ENCODE measurements around the gene KRTAP5-3. TPM values are rescaled to one million over a fixed set of nuclear protein-coding genes. Genes with fewer than 3 reads are reported as not detected.

The KRTAP5-3 gene
- total RNA-seq, 2 experiments from 2014 or later, result not detected

DNA sequence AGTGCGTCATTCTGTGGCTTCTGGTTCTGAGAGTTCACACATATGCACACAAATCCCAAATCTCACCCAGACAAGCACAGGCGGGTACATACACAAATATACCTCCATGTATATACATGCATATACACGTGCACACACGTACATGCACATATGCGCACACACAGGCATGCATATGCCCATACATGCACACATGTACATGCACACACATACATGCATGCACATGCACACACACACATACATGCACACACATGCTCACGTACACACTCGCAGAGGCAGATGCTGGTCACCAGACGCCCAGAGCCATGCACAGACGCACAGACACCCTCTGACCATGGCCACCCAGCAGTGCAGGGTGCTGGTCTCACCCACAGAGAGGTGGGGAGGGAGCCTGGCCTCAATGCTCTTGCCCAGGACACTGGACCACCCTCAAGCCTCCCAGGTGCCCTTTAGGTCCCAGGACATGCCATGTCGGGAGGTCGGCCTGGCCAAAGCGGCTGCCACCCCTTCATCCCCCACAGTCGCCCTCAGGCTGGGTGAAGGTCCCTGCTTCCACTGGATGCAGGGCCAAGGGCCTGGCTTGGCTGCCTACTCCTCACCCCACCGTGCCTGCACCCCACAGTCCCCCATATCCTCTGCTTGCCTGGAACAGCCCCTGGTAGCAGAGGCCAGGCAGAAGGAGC, 45.7 kb downstream of the KRTAP5-3 start:
- no peak overlapping the region for H3K27ac Mint-ChIP-seq
- CTCF ChIA-PET, result interaction anchor here (1.1 kb wide), 1 partner anchor 12 kb away, joined by 6 read pairs; no protein-coding TSS in a partner anchor
- no peak for DNase-seq
- H3K4me3 Mint-ChIP-seq, result no peak overlapping the region
- no peaks in the 10 kb centered on the region for H3K27me3 Mint-ChIP-seq
- no peaks in the 10 kb centered on the region for H3K4me1 Mint-ChIP-seq
- POLR2A ChIA-PET, result no interaction called here
- no peaks in the 10 kb centered on the region for H3K9me3 Mint-ChIP-seq
- no peaks in the 10 kb centered on the region for H3K36me3 Mint-ChIP-seq (ENCODE audit: low read depth)

DNA sequence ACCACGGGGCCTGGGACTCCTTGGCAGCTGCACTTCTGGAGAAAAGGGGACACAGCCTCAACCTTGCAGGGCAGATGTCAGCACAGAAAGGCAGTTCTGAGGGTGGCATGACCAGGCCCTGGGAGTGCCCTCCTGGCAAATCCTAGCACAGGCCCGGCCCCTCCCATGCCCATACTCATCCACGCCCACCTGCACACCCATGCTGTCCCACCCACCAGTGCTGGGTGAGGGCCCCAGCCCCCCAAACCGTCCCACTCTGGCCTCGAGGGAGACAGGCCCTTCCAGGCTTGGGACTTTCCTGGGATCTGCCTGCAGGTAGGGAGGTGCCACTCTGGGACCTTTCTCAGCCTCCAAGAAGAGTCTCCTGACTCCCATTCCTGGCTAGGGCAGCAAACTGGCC, 46.3 kb downstream of the KRTAP5-3 start:
- Mint-ChIP-seq H3K9me3 (no peaks in the 10 kb centered on the region), H3K27me3 (no peaks in the 10 kb centered on the region), H3K27ac (no peak overlapping the region), H3K36me3 (ENCODE audit: low read depth) (no peaks in the 10 kb centered on the region), H3K4me3 (no peak overlapping the region), H3K4me1 (no peaks in the 10 kb centered on the region)
- no peak for DNase-seq
- ChIA-PET POLR2A (no interaction called here), CTCF (no interaction called here)

DNA sequence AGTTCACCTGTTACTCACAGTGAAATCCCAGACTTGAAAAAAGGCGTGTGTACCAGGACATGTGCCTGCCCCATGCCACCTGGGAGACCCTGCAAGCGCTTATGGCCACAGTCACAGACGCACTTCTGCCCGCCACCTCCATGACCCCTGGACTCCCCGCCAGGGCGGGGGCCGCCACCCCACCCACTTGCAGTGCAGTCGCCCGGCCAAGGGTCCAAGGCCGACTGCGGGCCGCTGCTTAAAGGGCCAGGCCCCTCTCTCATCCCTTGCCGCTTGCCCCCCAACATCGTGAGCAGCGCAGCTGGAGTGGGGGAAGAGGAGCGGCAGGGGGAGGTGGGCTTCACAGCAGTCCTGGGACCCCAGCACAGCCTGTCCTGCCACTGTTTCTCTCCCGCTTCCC, 47.0 kb downstream of the KRTAP5-3 start:
- DNase-seq, result no peak
- Mint-ChIP-seq H3K4me1 (no peaks in the 10 kb centered on the region), H3K4me3 (no peak overlapping the region), H3K9me3 (no peaks in the 10 kb centered on the region), H3K27me3 (no peaks in the 10 kb centered on the region), H3K27ac (no peak overlapping the region), H3K36me3 (ENCODE audit: low read depth) (no peaks in the 10 kb centered on the region)
- ChIA-PET POLR2A (no interaction called here), CTCF (no interaction called here)

DNA sequence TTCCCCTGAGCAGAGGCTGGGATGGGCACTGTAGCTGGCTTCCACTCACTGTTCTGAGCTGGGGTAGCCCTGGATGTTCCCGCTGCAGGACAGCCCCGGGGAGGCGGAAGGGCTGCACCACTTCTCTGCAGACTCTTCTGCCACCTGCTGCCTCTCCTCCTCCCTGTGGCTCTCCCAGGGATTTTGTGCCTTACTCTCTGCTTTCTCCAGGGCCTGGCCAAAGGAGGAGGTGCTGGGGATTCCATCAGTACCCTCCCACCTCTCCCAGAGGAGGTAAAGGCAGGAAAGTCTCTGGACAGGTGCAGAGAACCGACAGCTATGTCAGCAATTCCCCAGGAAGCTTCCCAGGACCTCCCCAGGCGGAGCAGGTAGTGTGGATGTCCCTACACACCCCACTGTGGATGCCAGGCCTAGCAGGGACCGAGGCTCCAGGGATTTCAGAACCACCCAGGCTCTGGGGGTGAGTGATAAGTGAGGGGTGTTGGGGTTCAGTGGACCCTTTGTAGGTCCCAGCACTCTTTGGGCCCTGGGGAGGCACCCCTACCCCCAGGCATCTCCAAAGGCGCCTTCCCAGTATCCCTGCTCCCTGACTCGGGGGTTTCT, 47.5 kb downstream of the KRTAP5-3 start:
- H3K9me3 Mint-ChIP-seq, result no peaks in the 10 kb centered on the region
- H3K36me3 Mint-ChIP-seq (ENCODE audit: low read depth), result no peaks in the 10 kb centered on the region
- no peaks in the 10 kb centered on the region for H3K27me3 Mint-ChIP-seq
- POLR2A ChIA-PET, result no interaction called here
- CTCF ChIA-PET, result interaction anchor here (1.0 kb wide), 1 partner anchor 14 kb away, joined by 3 read pairs; no protein-coding TSS in a partner anchor
- no peak overlapping the region for H3K4me3 Mint-ChIP-seq
- DNase-seq, result no peak
- H3K4me1 Mint-ChIP-seq, result no peaks in the 10 kb centered on the region
- H3K27ac Mint-ChIP-seq, result no peak overlapping the region

DNA sequence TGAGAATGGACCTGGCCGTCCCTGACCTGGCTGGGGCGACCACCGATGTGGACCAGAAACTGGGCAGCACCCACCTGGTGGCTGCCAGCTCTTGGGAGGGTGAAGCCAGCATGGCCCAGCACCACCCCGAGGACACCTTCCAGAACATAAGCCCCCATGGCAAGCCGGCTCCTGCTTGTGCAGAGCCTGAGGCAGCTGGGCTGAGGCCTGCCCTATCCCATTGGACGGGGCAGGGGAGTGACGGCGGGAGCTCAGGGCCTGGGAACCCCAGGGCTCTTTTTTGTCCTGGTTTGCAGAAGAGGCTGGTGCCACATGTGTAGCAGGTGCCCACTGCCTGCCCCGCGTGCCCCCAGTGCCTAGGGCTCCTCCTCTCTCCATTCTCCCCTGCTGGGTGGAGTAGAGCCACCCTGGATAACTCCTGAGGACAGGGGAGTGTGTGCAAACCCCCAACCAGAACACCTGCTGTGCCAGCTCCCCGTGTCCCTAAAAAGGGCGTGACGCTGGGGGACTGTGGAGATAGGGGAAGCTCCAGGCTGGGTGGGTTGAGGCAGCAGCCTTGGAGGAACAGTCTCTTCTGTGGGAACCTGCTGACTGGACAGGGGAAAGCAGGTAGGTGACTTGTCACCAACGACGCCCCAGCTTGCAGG, 48.1 kb downstream of the KRTAP5-3 start:
- H3K4me3 Mint-ChIP-seq, result no peak overlapping the region
- no peaks in the 10 kb centered on the region for H3K4me1 Mint-ChIP-seq
- POLR2A ChIA-PET, result no interaction called here
- H3K27me3 Mint-ChIP-seq, result no peaks in the 10 kb centered on the region
- no peak overlapping the region for H3K27ac Mint-ChIP-seq
- DNase-seq, result no peak
- CTCF ChIA-PET, result interaction anchor here (1.0 kb wide), 1 partner anchor 13 kb away, joined by 3 read pairs; no protein-coding TSS in a partner anchor
- H3K9me3 Mint-ChIP-seq, result no peaks in the 10 kb centered on the region
- no peaks in the 10 kb centered on the region for H3K36me3 Mint-ChIP-seq (ENCODE audit: low read depth)

DNA sequence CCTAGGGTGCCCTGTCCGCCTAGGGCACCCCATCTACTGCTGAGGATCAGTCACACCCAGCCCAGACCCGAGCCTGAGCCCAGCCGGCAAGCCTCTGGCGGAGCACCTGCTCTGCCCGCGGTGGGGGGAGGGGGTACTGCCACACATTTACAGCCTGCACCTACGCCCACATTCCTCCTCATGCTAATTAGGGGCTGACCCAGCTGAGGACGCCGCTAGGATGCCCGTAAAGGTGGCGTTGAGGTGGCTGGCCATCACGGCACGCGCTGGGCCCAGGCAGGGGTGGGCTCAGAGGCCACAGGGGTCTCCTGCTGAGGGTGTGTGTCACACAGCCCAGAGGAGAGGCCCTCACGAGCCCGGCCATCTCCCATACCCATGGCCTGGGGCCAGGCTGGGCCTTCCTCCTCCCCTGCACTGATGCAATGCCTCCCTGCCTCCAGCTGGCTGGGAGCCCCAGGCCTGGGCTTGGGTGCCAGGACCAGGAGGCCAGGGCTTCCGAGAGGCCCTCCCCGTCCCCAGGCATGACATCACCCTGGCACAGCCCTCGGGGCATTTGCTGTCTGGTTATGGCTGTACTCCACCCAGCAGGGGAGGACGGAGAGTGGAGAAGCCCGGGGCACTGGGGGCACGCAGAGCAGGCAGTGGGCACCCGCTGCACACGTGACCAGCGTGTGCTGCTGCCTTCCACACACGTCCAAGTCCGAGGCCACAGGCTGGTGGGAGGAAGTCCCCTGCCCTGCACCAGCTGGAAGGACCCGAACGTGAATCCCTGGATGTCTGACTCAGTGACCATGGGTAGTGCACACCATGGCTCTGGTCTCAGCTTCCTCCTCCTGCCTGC, 48.9 kb downstream of the KRTAP5-3 start:
- ChIA-PET CTCF (no interaction called here), POLR2A (no interaction called here)
- no peak overlapping the region for H3K27ac Mint-ChIP-seq
- no peak overlapping the region for H3K4me3 Mint-ChIP-seq
- DNase-seq, result no peak
- H3K4me1 Mint-ChIP-seq, result no peaks in the 10 kb centered on the region
- H3K9me3 Mint-ChIP-seq, result no peaks in the 10 kb centered on the region
- no peaks in the 10 kb centered on the region for H3K27me3 Mint-ChIP-seq
- no peaks in the 10 kb centered on the region for H3K36me3 Mint-ChIP-seq (ENCODE audit: low read depth)

DNA sequence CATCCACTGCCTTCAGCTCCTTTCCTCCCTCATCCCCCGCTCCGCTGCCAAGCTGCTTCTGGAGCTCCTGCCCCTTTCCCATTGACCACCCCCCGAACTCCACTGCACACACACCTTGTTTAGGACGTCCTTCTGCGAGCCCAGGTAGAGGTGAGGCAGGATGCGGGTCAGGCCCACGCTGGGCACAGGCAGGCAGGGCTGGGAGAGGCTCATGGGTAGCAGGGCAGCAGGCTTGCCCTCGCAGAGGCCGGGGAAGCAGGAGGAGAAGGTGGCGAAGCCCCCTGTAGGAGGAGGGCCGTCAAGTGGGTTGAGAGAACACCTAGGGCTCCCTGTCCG, 49.5 kb downstream of the KRTAP5-3 start:
- POLR2A ChIA-PET, result no interaction called here
- H3K36me3 Mint-ChIP-seq (ENCODE audit: low read depth), result no peaks in the 10 kb centered on the region
- H3K27ac Mint-ChIP-seq, result no peak overlapping the region
- no peaks in the 10 kb centered on the region for H3K9me3 Mint-ChIP-seq
- no peak overlapping the region for H3K4me3 Mint-ChIP-seq
- no peaks in the 10 kb centered on the region for H3K4me1 Mint-ChIP-seq
- no peaks in the 10 kb centered on the region for H3K27me3 Mint-ChIP-seq
- CTCF ChIA-PET, result no interaction called here
- DNase-seq, result no peak

DNA sequence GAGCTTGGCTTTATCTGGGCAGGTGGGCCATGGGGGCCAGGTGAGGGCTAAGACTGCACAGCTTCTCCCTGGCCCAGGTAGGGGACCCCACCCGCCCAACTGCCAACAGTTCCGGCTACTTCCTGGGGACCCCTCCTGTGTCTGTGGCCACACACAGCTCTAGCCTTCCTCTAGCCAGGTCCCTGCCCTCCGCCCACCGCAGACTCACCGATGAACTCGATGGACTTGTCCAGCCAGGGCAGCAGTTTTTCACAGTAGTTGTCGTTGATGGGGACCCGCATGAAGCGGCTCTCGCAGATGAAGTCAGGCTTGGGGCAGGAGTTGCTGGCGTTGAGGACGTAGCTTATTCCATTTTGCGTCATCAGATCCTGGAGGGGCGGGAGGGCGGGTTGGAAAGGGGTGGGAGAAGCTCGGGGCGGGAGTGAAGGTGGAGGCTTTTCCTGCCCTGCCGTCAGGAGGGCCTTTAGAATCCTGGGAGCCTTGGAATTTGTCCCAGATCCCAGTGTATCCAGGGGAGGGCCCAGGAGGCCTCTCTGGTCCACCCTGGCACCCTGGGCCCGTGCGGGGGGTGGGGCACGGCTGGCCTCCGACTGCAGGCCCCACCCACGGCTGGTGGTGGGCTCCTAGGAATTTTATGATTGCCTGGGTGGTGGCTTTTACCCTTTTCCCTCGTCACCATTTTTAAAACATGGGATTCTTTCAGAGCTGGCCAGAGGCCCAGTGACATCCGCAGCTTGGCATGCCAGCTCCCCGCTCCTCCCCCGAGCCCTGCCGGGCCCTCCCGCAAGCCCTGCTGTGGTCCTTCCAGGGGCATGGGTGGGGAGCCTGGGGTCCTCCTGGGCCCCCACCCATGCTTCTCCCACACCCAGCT, 50.1 kb downstream of the KRTAP5-3 start:
- no peak for DNase-seq
- H3K27me3 Mint-ChIP-seq, result no peaks in the 10 kb centered on the region
- H3K9me3 Mint-ChIP-seq, result no peaks in the 10 kb centered on the region
- ChIA-PET POLR2A (no interaction called here), CTCF (interaction anchor here (1.0 kb wide), 1 partner anchor 17 kb away, joined by 4 read pairs; no protein-coding TSS in a partner anchor)
- H3K36me3 Mint-ChIP-seq (ENCODE audit: low read depth), result no peaks in the 10 kb centered on the region
- H3K4me3 Mint-ChIP-seq, result no peak overlapping the region
- no peaks in the 10 kb centered on the region for H3K4me1 Mint-ChIP-seq
- no peak overlapping the region for H3K27ac Mint-ChIP-seq

Other genes with a start within 250 kb of the KRTAP5-3 start
- under 1 TPM in 1 of 2 experiments, not detected in 1; 0.18 TPM for gene BRSK2, start 218.5 kb downstream of the KRTAP5-3 start, total RNA-seq
- gene MOB2, start 121.7 kb downstream of the KRTAP5-3 start, total RNA-seq, result 10 to 100 TPM; 49.5 to 52.9 TPM
- 1 to 10 TPM; 2.6 to 2.7 TPM for gene DUSP8, start 36.2 kb downstream of the KRTAP5-3 start, total RNA-seq
- gene KRTAP5-1, start 23.2 kb downstream of the KRTAP5-3 start, total RNA-seq, result not detected
- not detected for gene KRTAP5-2, start 10.2 kb downstream of the KRTAP5-3 start, total RNA-seq
- not detected for gene KRTAP5-4, start 13.7 kb upstream of the KRTAP5-3 start, total RNA-seq
- not detected for gene KRTAP5-5, start 21.3 kb upstream of the KRTAP5-3 start, total RNA-seq
- gene KRTAP5-6, start 88.7 kb upstream of the KRTAP5-3 start, total RNA-seq, result not detected
- 1 to 10 TPM in 1 of 2 experiments, under 1 TPM in 1; 0.70 to 1.3 TPM for gene IFITM10, start 142.1 kb upstream of the KRTAP5-3 start, total RNA-seq
- gene CTSD, start 155.5 kb upstream of the KRTAP5-3 start, total RNA-seq, result 100 to 1,000 TPM; 156 to 172 TPM
- not detected for gene SYT8, start 226.5 kb upstream of the KRTAP5-3 start, total RNA-seq
- under 1 TPM; 0.38 to 0.60 TPM for gene TNNI2, start 230.5 kb upstream of the KRTAP5-3 start, total RNA-seq
- 100 to 1,000 TPM; 590 TPM for gene LSP1, start 244.6 kb upstream of the KRTAP5-3 start, total RNA-seq